T-helper 2 cell treated with Interferon-gamma antibody and Interleukin-4, amounts not matched to agents 100 ng/mL and 5 ng/mL, for 36 hours (primary cell): ENCODE results near the gene ITGA2B. TPM values are rescaled to one million over a fixed set of nuclear protein-coding genes. Genes with fewer than 3 reads are reported as not detected.

Experiments used
- intact Hi-C: fragments of 100-400 bp; cut with micrococcal nuclease; formaldehyde crosslinking; loops from one replicate; pipeline ENCODE4 v1.15.1; 2023
- total RNA-seq: library from RNA; stranded (reverse); gene quantifications from 2 replicates; pipeline ENCODE4 v1.2.3, GENCODE V29; 2022

The ITGA2B gene
- 0.39 and 1.2 TPM in 2 replicates for total RNA-seq

DNA sequence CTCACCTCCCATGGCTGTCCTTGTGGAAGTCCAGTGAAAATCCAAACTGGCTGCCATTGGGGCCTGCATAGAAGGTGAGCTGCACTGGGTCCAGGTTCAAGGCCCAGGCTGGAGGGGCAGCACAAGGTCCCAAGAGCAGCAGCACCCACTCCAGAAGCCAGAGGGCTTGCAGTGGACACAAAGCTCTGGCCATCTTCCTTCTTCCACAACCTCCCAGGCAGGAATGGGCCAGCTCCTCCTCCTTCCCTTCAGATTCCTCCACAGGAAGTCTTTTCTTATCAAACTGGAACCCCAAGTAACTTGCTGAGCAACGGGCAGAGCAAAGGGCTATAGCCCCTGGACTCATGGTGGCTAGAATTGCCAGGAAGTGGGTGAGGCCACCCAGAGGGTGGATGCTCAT lies at the start of gene ITGA2B:
ITGA2B (minus strand) TSS at position 369 of the 400 bp plus-strand sequence; CDS start at position 193, 176 bp downstream.
- intact Hi-C loops: no loop called here

DNA sequence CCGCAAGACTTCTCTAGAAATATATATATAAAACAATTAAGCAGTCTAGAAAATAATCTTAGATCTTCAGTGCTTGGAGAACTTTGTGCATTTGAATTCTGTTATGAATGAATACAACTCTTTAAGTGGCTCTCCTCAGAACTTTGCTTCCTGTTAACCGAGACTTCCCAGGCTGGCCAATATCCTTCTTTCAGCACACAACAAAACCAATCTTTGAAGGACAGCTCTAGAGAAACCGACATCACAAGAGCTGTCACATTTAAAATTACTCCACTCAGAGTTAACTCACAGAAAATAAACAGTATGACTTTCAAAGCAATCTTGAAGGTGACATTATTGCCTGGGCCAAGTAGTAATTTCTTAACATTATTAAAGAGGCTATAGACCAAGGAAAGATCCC lies 49.7 kb upstream of the ITGA2B start:
- intact Hi-C loops: no loop called here

DNA sequence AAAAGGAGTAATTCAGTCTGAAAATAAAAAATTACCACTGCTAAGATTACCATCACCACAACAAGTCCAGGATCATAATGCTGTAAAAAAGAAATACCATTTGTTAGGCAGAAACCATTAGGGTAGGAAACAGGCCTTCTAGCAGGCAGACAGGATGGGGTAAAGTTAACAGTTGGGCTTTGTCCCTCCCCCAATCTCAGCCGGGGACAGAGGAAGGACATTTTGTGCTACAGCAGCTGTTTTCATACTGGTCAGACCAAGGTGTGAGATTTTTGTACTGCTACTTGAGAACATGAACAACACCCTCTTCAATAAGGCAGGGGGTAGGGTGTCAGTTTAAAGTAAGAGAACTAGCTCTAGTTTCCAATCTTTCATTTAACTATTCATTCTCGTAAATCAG lies 49.2 kb upstream of the ITGA2B start:
- intact Hi-C loops: no loop called here

DNA sequence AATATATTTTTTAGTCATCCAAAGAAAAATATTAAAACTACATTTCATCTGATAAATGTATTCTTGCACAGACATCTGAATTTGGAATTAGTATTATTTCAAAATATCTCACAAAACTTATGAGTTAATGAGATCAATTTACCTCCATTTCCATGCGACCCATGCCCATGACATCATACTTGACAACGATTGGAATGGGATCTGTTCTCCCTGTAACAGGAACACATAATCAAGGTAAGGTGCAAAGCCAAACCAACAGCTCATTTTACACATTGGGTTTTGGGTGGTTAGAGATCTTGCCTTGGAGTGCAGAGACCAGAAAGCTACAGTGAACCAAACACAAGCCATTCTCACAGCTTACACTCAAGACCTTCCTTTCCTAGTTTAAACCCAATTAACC lies 46.9 kb upstream of the ITGA2B start:
- intact Hi-C loops: no loop called here

DNA sequence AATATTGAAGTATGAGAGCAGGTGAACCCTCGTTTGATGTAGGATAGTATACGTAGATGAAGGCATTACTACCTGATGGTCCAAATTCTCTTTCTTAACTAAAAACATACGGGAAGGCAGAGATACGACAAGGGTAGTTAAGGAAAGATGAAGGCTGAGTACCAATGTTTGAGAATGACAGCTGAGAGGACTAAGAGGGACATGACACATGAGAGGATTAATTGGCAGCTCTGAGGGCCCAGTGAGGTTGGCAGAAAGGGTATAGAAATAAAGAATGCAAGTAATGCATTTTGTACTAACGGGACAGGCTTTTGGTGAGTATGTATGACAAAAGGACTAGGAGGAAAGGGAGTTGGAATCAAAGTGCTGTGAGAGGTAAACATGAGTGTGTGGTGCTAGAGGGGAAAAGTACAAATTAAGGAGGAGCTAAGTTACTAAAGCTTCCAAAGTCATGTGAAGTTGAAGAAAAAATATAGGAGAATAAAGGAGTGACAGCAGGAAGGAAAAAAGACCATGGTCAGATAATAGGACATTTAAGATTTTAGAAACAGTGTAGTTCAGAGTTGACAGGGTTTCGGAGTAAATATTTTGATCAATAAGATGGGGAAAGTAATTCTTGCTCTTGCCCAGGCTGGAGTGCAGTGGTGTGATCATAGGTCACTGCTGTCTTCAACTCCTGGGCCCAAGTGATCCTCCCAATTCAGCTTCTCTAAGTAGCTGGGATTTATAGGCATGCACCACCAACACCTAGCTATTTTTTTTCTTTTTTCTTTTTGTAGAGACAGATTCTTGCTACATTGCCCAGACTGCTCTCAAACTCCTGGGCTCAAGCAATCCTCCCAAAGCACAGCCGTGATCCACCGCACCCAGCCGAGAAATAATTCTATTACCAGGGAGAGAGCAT lies 43.1 kb upstream of the ITGA2B start:
- intact Hi-C loops: no loop called here

GRCh38 chr17:44424828-44425461 lies 35.5 kb upstream of the ITGA2B start:
- intact Hi-C loops: no loop called here

DNA sequence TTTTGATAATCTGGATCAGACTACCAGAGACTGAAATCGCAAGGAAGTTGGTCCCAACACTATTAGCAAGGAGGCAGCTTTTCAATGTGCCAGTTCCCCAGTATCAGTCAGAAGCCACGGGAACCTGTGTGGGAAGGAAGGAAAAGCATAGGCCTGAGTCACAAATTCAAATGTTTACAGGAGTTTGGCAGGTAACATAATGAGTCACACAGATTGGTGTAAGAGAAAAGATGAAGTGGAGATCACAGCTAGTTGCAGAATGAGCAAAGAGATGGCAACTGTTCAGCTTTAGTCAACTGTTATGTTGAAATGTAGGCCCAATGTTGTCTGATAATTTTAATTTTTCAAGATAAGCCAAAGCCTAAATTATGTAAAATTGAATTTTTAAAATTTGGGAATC lies 28.1 kb upstream of the ITGA2B start:
- intact Hi-C loops: no loop called here

DNA sequence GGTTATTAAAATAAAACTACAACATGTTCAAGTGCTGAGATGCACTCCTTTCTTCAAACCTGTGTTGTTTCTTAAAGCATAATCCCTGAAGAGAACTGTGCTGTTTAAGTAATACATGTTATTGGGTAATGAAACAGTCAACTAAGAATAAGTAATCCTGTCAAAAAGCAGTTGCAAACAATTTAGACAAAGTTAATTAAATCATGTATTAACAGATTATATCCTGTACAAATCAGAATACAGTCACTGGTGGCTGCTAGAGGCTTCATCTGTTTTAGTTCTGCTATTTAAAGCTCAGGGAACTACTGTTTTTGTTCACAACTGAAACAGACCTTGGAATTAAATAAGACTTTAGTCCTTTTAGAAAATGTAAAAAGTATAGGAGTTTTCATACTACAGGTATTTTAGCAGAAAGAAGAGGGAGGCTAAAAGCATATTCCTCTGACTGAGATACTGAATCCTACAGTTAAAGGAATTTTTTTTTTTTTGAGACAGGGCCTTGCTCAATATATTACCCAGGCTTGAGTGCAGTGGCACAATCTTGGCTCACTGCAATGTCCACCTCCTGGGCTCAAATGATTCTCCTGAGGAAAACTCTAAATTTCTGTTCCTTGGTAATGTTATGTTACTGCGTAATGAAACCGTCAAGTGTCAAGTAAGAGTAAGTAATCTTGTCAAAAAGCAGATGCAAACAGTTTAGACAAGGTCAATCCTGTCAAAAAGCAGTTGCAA lies 27.3 kb upstream of the ITGA2B start:
- intact Hi-C loops: no loop called here

- intact Hi-C loops: no loop called here
These were observed 25.1 kb upstream of the ITGA2B start for GRCh38 chr17:44414394-44415155.

- intact Hi-C loops: no loop called here
These were observed 20.0 kb upstream of the ITGA2B start for GRCh38 chr17:44409309-44410028.

- intact Hi-C loops: no loop called here
These were observed 19.3 kb upstream of the ITGA2B start for GRCh38 chr17:44408786-44409185.

DNA sequence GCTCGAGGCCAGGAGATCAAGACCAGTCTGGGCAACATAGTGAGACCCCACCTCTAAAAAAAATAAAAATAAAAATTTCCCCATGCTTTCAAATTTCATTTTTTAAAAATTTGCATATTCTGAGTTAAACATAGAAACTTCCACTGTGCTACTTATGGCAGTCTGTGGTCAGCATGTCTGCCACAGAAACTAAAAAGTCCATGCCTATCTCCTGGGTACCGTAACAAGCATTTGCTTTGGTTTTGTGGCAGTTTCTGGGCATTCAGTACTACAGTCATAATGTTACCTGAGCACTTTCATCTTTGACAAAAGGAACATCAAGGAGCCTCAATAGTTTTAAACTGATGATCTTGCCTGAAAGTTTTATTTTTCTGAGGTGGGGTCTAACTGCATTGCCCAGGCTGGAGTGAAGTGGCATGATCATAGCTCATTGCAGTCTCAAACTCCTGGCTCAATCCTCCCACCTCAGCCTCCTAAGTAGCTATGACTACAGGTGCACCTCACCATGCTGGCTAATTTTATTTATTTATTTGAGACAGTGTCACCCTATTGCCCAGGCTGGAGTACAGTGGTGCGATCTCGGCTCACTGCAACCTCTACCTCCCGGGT lies 13.2 kb upstream of the ITGA2B start:
- intact Hi-C loops: no loop called here

- intact Hi-C loops: no loop called here
These were observed 10.9 kb upstream of the ITGA2B start for GRCh38 chr17:44400226-44400847.

- intact Hi-C loops: no loop called here
These were observed 9.5 kb upstream of the ITGA2B start for GRCh38 chr17:44398692-44399691.

GRCh38 chr17:44397479-44398440 lies 8.3 kb upstream of the ITGA2B start:
- intact Hi-C loops: no loop called here

- intact Hi-C loops: no loop called here
These were observed 7.5 kb upstream of the ITGA2B start for GRCh38 chr17:44396946-44397345.

DNA sequence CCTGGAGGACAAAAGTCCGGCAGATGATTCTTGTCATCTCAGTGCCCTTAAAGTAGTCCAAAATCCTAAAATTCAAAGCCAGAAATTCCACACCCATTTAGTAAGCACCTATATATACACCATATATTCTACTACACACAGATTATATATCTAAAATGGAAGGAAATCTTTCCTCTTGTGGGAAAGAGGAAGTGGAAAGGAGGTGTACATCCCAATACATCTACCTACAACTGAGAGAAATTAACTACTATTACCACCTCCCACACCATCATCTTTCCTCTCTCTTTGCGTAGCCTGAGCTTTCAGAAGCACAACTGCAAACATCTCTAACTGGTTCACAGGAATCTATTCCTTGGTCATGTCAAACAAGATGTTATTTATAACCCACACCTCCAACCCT lies 5.4 kb upstream of the ITGA2B start:
- intact Hi-C loops: no loop called here
